HCT116 (cell line): ENCODE results near the gene NDUFAF2.

Source experiments
- CTCF ChIP-seq, 3 experiments: fragments of 200-600 bp in 1 of 3; sonication (generic) in 1 of 3; IDR thresholded peaks in 2 of 3; conservative IDR thresholded peaks in 1 of 3; 2 replicates each; pipeline ENCODE4 v1.5.1; 2012 to 2017; ENCODE audit warnings: low read depth in 2 of 3, low read length in 2 of 3, antibody characterized with exemption in 1 of 3, borderline replicate concordance in 1 of 3, control low read depth in 1 of 3, mild to moderate bottlenecking in 1 of 3, mixed read lengths in 1 of 3, mixed run types in 1 of 3, moderate library complexity in 1 of 3; ENCODE audit not compliant: insufficient read depth in 1 of 3
- MAX ChIP-seq: IDR thresholded peaks from 2 replicates; pipeline ENCODE4 v1.6.1; 2012
- POLR2A ChIP-seq: IDR thresholded peaks from 2 replicates; pipeline ENCODE4 v1.7.0; 2011; ENCODE audit warnings: borderline replicate concordance; ENCODE audit not compliant: insufficient read depth, insufficient read length; ENCODE audit errors: extremely low read depth
- POLR2AphosphoS5 ChIP-seq: IDR thresholded peaks from 2 replicates; pipeline ENCODE4 v1.6.1; 2011; ENCODE audit warnings: mild to moderate bottlenecking, low read depth, low read length, moderate library complexity
- RAD21 ChIP-seq: IDR thresholded peaks from 2 replicates; pipeline ENCODE4 v1.6.1; 2012; ENCODE audit warnings: low read depth, mild to moderate bottlenecking
- REST ChIP-seq: IDR thresholded peaks from 2 replicates; pipeline ENCODE4 v1.6.1; 2012; ENCODE audit warnings: low read depth
- SP1 ChIP-seq: IDR thresholded peaks from 2 replicates; pipeline ENCODE4 v1.6.1; 2012; ENCODE audit warnings: low read depth
- YY1 ChIP-seq: IDR thresholded peaks from 2 replicates; pipeline ENCODE4 v1.6.1; 2011; ENCODE audit warnings: low read length, low read depth, moderate library complexity, mild to moderate bottlenecking; ENCODE audit not compliant: insufficient replicate concordance; ENCODE audit errors: extremely low read depth
- ZNF274 ChIP-seq: fragments of 200-500 bp; sonication (Bioruptor generic); IDR thresholded peaks from 2 replicates; pipeline ENCODE4 v1.6.1; 2014; ENCODE audit warnings: mild to moderate bottlenecking, low read depth, low read length, inconsistent platforms

GRCh38 chr5:61020415-61020814, 75.4 kb downstream of the NDUFAF2 start:
- TF ChIP-seq CTCF (IDR thresholded peaks at IDR 0.05 in 2 of 3, conservative IDR thresholded peaks at IDR 0.05 in 1 of 3; ENCODE audit: borderline replicate concordance in 1 of 3, insufficient read depth in 1 of 3, low read depth in 2 of 3, low read length in 2 of 3) (no peak), POLR2A (no peak), MAX (no peak), SP1 (no peak), RAD21 (no peak), YY1 (no peak), POLR2AphosphoS5 (no peak), REST (no peak), ZNF274 (no peak)
